GM23338 (cell line): ENCODE results near the gene CKMT1B.
"Not testable (repeated sequence)": the region's sequence is repeated elsewhere in the genome, so short reads cannot be mapped to it uniquely, and the experiment has no call there.

Source experiments
- CREB1 ChIP-seq: fragments of 250-450 bp; sonication (Bioruptor Pico); IDR thresholded peaks from 2 replicates; pipeline ENCODE4 v1.5.0; 2020; ENCODE audit warnings: low read depth, mild to moderate bottlenecking, moderate library complexity
- CTCF ChIP-seq, 2 experiments: fragments of 200-600 bp in 1 of 2; sonication (generic) in 1 of 2; conservative IDR thresholded peaks; 2 replicates each; pipeline versions ENCODE4 v1.5.1 to v1.6.1; 2016 to 2017; ENCODE audit warnings: antibody characterized with exemption in 2 of 2, low read depth in 2 of 2, mild to moderate bottlenecking in 2 of 2, moderate library complexity in 1 of 2
- EZH2 ChIP-seq: fragments of 200-600 bp; sonication (generic); IDR thresholded peaks from one replicate; pipeline ENCODE4 v1.8.0; 2017; ENCODE audit warnings: antibody characterized with exemption, mild to moderate bottlenecking, low read depth; ENCODE audit not compliant: unreplicated experiment
- EZH2phosphoT487 ChIP-seq: fragments of 200-600 bp; sonication (generic); IDR thresholded peaks from one replicate; pipeline ENCODE4 v1.8.1; 2018; ENCODE audit warnings: antibody characterized with exemption; ENCODE audit not compliant: unreplicated experiment
- NANOG ChIP-seq: IDR thresholded peaks from 2 replicates; pipeline ENCODE4 v1.6.1; 2016; ENCODE audit warnings: antibody characterized with exemption, borderline replicate concordance
- POLR2AphosphoS5 ChIP-seq: IDR thresholded peaks from 2 replicates; pipeline ENCODE4 v1.6.1; 2016; ENCODE audit warnings: antibody characterized with exemption, low read depth
- TF ChIP-seq, protein P1 (sequence below): IDR thresholded peaks from 2 replicates; pipeline ENCODE4 v1.6.1; 2016; ENCODE audit warnings: antibody characterized with exemption

DNA sequence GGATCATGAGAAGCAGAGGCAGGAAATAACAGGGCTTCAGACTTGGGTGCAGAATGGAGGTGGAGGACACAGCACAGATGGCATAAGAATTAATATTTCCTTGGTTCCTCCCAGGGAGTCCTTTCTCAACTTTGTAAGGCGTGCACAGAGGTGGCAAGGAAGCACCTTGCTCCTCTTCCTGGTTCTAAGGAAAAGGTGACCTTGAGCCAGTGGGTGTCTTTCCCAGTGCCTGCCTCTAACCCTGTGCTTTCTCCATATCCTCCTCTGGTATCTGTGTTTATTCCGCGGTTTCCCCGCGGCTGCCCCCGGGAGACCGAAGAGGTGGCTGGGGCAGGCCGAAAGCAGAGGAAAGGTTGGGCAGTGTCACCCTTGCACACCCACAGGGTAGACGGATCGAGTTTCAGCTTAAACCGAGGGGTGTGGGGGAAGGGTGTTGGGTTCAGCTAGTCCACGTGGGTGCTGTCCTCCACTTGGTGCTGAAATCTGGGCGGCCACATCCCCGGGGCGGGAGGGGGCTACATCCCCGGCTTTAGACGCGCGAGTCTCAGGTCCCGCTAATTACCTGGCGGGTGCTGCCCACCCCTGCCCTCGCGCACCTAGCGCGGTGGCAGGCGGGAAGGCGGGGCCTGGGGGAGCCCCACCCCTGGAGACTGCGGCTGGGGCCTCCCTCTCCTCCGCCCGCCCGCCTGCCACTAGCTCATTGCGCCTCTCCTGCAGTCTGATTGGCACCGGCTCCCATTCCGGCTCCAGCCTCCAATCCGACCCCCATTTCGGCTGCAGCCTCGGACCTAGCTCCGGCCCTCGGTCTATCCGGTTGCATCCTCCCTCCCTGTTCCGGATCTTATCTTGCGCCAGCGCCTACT lies at the start of gene CKMT1B:
- not testable (repeated sequence) for TF ChIP-seq POLR2AphosphoS5; CREB1 (CRISPR knock-in tag); CTCF (conservative IDR thresholded peaks at IDR 0.05; ENCODE audit: low read depth in 2 of 2); EZH2; EZH2phosphoT487; NANOG
- TF ChIP-seq, protein P1, sequence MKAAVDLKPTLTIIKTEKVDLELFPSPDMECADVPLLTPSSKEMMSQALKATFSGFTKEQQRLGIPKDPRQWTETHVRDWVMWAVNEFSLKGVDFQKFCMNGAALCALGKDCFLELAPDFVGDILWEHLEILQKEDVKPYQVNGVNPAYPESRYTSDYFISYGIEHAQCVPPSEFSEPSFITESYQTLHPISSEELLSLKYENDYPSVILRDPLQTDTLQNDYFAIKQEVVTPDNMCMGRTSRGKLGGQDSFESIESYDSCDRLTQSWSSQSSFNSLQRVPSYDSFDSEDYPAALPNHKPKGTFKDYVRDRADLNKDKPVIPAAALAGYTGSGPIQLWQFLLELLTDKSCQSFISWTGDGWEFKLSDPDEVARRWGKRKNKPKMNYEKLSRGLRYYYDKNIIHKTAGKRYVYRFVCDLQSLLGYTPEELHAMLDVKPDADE = not testable (repeated sequence)
